ENCODE measurements around the gene TBC1D10A.

The TBC1D10A gene

DNA sequence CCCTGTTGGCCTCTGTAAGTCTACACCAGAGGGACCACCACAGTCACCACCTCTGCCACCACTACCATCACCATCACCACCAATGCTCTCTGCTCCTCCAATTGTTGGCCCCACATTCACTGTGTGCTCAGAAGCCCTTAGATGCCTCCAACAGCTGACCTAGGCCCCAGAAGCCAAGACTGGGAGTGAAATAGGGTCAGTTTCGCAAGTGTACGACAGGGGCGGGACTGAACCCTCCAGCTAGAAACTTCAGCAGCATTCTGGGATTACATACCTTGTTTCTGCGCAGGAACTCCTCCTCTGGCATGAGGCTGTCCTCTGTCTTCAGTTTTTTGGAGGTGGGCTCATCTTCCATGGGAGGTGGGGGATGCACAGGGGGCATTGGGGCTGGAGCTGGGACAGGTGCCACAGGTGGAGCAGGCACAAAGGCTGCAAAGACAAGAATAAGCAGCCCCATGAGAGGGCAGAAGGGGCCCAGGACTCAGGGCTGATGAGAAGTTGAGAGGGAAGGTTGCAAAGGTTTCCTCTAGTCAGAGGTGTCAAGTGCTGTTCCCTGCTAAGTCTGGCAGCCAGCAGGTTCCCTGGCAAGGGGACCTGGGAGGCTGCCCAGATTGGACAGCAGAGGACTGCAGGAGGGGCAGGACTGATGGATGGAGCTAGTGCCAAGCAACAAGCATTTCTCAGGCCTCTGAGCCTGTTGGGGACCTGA is 10.2 kb upstream of the TBC1D10A start:
- no peak overlapping the region for H3K4me3 ChIP-seq (ENCODE audit: low read depth, low read length)
- TF ChIP-seq, protein P1, sequence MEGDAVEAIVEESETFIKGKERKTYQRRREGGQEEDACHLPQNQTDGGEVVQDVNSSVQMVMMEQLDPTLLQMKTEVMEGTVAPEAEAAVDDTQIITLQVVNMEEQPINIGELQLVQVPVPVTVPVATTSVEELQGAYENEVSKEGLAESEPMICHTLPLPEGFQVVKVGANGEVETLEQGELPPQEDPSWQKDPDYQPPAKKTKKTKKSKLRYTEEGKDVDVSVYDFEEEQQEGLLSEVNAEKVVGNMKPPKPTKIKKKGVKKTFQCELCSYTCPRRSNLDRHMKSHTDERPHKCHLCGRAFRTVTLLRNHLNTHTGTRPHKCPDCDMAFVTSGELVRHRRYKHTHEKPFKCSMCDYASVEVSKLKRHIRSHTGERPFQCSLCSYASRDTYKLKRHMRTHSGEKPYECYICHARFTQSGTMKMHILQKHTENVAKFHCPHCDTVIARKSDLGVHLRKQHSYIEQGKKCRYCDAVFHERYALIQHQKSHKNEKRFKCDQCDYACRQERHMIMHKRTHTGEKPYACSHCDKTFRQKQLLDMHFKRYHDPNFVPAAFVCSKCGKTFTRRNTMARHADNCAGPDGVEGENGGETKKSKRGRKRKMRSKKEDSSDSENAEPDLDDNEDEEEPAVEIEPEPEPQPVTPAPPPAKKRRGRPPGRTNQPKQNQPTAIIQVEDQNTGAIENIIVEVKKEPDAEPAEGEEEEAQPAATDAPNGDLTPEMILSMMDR (IDR thresholded peaks at IDR 0.05; ENCODE audit: low read depth, low read length, missing control alignments): no peak
- DNase-seq (ENCODE audit: low read depth): no peak

DNA sequence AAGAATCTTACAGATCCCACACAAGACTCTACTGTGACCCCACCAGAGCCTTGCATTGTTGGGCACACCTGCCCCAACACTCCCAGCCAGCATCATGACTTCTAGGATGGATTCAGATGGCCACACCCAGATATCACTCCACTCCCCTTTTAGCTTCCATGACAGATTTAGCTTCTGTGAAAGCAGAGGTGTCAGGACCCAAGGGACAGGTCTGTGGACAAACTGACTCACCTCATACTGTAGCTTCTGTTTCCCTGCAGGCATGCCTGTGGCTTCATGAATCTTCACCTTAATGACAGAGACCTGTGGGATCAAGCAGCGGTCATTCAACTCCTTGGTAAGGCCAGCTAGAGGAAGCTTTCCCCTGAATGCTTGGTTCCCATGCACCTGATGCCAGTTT is 8.5 kb upstream of the TBC1D10A start:
- TF ChIP-seq, protein P1 (IDR thresholded peaks at IDR 0.05; ENCODE audit: low read depth, low read length, missing control alignments): no peak
- no peak overlapping the region for H3K4me3 ChIP-seq (ENCODE audit: low read depth, low read length)
- no peak for DNase-seq (ENCODE audit: low read depth)

DNA sequence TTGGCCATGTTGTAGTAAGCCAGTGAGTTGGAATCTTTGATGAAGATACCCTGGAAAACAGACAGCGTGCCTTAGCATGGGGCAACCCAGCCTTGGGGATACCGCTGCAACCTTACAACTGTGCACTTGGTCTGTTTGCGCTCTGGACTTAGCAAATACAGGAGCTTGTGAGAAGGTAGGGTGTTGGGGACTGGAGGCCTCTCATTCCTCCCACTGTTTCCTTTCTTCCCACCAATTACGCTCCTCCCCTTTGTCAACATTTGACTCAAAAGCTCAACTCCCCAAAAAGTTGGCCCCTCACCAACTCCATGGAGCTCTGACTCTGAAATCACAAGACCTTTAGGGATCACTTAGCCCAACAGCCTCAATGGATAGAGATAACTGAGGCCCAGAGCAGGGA is 7.9 kb upstream of the TBC1D10A start:
- TF ChIP-seq, protein P1 (IDR thresholded peaks at IDR 0.05; ENCODE audit: low read depth, low read length, missing control alignments): no peak
- DNase-seq (ENCODE audit: low read depth): no peak

DNA sequence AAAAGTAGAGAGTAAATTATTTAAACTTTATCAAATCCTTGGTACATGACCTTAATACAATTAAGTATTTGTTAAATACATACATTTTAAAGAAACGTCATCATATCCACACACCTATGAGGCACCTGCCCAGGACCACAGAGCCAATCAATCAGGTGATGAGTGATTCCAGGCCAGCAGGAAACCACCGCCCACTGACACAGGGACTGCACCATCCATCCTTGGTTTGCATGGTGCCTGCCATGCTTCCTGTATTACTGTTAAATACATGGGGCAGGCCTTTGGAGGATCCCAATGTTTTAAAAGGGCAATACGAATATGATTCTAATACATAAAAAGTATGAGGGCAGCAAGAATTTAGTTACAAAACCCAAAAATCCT is 7.0 kb upstream of the TBC1D10A start:
- TF ChIP-seq, protein P1 (IDR thresholded peaks at IDR 0.05; ENCODE audit: low read depth, low read length, missing control alignments): no peak

More for the DNA sequence above, 7.9 kb upstream of the TBC1D10A start:
- H3K4me3 ChIP-seq (ENCODE audit: low read depth, low read length): no peak overlapping the region

DNA sequence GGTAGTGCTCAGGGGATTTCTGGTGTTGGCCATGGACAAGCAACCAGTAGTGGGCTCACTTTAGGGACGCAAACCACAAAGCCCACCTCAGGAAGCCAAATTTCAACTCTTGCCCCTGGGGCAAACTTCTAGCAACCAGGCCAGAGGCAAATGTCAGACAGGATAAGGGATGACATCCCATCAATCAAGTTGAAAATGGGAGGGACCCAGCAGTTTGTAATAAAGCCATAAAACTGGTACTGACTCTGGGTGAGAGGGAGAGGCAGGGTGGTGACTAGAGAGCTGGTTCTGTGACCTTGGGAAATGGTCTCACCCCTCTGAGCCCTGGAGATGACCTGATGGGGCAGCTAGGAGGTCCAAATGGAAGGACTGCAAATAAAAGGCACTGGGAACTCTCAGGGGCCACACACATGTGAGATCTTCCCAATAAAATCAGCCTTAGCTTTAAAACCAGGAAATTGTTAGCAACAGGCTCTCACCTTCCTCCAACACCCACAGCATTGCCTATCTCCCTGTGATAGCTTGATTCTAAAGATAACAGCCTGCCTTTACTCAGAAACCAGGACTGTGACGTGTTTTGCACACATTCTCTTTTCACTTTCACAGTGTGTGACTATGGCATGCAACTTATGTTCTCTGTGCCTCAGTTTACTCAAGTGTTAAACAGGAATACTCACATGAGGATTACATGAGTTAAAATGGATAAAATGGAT is 6.4 kb upstream of the TBC1D10A start:
- H3K4me3 ChIP-seq (ENCODE audit: low read depth, low read length): no peak overlapping the region
- DNase-seq (ENCODE audit: low read depth): no peak
- TF ChIP-seq, protein P1 (IDR thresholded peaks at IDR 0.05; ENCODE audit: low read depth, low read length, missing control alignments): no peak

More for the DNA sequence above, 7.0 kb upstream of the TBC1D10A start:
- DNase-seq (ENCODE audit: low read depth): no peak
- no peak overlapping the region for H3K4me3 ChIP-seq (ENCODE audit: low read depth, low read length)

DNA sequence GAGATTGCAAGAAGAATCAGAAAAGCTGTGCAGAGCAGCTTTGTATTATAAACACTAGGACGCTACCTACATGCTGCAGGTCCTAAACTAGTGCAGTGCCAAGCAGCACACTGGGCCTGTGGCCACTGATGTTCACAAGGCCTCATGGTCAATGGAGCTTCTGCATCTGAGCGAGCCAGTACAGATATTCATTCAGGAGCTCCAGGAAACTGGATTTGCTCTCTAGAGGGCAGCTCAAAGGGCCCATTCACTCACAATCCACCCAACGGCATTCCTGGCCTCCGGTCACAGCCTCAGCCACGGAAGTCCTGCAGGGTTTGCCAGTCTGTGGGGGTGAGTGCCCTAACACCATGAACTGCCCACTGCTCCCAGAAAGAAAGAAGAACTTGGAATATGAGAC is 5.8 kb upstream of the TBC1D10A start:
- DNase-seq (ENCODE audit: low read depth): no peak
- TF ChIP-seq, protein P1 (IDR thresholded peaks at IDR 0.05; ENCODE audit: low read depth, low read length, missing control alignments): no peak

More for the DNA sequence above, 5.8 kb upstream of the TBC1D10A start:
- H3K4me3 ChIP-seq (ENCODE audit: low read depth, low read length): no peak overlapping the region
